ENCODE data around the gene MPPED1.

Gene MPPED1

DNA sequence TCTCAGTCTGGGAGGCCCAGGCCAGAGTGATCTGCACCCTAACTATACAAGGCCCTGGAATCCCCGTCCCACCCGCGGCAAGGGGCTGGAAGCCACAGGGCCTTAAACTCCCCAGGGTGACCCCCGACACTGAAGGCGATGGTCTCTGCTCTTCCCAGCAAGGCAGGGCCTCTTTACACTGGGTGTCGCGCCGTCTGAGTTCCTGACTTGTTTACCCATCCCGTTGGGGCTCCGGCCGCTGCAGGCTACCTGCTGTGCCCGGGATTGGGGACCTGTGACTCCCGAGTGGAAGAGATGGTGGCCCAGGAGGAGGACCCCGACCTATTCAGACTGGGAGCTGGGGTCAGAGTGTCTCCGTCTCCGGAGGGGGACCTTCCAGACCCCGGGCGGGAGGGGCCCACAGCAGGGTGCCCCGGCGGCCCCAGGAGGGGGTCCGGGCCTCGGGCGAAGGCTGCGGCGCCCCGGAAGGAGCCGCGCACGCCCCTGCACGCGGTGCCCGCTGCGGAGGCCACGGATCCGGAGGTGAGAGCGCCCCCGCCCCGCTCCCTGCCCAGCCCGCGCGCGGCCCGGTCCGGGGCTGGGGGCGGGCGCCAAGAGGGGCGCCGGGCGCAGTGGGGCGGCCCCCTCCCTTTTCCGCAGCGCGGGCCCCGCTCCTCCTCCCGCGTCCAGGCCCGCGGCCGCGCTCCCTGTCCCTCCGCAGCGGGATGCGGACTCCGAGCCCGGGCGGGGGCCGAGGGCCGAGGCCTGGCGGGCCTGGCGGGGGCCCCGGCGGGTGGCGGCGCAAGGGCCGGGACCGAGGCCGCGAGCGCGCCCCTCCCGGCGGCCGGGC, 560 bp upstream of the MPPED1 start:
- no peak for DNase-seq

DNA sequence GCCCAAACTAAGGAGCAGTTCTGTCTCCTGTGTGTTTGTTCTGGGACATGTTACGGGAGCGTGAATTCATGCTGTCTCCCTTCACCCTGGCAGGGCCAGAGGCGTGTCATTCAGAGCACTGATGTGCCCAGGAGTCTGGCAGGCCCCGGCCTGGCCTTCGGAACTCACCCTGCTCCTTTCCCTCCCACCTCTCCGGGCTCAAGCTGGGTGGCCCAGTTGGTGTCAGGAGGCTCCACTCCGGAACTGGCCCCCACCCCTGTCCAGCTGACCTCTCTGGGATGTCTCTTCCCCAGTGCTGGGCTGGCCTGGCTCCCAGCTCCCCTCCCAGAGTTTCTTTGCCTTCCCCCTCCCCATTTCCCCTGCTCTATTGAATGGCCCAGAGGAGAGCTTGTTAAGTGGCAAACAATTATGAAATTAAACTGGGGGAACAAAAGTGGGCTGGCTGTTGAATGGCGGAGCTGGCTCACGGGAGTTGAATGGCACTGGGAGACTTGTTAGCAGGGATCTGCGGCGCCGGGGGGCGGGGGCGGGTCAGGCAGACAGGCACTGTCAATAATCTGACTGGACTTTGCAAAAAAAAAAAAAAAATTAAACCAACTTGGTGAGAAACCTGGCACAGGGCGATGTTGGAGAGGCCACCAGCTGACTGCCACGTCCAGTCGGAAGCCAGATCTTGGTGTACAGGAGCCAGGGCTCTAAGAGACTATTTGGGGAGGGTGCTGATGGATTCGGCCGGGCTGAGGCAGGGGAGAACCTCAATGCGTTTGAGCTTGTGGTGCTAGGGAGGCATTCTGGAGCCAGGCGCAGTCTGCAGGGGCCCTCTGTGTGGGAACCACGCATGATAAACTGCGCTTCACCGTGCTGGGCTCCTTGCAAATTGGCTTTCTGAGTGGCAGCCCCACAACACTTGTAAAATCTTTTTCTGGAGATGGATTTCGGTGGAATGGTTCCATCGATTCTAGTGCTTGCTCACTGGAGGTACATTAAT, 1.3 kb downstream of the MPPED1 start:
- no peak for DNase-seq

DNA sequence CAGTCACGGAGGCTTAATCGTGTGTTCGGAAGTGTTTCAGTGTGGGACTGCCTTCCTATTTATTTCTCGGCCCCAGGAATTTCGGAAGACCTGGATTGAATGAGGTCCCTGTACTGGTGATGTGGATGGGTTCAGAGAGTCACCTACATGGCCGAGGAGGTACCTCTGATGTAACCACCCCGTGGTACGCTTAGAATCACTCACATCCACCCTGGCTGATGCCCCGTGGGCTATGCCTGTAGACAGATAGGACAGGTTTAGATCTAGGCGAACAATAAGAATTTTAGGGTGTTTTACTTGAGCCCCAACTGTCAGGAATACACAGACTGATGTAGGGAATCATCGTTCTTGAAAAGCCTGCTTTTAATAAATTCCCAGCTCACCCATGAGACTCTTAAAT, 2.0 kb downstream of the MPPED1 start:
- no peak for DNase-seq

DNA sequence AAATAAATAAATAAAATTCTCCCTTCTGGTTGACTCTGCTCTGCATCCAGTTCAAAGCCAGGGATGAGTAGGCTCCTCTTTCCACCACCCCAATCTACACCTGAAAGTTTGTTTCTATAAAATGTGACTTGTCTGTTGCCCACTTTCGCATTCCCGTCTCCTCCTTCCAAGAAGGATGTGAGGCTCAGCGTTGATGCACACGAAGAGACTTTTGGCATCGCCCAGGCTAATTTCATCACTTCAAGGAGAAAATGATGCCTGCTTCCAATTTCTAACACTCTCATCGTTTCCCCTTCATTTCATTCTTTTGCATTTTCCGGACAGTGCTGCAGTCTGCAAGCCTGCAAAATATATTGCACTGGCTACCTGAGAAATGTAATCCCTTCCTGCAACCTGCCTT, 3.9 kb downstream of the MPPED1 start:
- no peak for DNase-seq

DNA sequence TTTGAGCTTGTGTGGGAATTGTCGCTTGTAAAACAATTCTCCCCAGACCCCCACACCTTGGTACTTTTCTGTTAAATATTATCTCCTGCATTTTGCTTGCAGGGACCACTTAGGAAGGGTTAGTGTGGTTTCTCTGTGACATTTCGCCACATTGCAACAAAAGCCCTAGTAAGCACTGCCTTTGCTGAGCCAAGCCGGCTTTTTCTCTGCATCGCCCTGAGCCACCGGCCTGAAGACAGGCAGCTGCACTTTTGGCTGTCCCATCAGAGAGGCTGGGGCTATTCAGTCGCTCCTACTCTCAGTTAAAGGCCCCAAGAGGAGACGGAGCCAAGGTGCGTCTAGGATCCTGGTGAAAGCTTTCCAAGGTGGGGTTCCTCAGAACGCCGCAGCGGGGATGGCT, 5.7 kb downstream of the MPPED1 start:
- no peak for DNase-seq

DNA sequence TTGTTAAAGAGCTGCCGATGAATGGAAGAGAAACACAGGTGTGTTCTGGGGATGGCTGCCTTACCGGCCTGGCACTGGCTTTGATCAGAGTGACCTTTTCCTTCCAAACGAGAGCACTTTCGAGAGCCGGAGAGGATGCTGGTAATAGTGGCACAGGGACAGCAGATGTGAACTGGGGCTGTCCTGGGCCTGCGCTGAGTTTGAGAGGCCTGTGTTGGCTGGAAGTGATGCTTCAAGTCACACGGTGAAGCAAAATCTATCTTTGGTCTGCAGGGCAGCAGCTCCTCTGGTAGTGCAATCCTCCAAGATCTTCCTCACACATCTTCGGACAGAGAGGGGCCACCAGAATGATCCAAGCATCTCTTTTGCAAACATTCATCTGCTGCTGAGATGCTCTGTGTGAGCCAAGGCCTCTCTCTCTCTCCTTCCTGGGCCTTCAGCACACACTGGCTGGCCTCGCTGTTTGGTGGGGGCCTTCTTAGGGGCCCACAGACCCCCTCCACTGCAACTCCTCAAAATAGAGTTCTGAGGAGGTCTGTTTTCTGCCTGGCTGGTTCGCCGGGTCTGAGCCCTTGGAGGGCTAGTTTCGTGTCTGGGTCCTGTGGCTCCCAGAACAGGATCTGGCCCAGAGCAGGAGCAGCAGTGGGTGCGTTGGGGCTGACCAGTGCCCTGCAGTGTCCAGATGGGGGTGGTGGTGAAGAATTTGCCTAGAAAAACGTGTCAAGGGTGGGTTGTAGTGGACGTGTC, 6.4 kb downstream of the MPPED1 start:
- no peak for DNase-seq

DNA sequence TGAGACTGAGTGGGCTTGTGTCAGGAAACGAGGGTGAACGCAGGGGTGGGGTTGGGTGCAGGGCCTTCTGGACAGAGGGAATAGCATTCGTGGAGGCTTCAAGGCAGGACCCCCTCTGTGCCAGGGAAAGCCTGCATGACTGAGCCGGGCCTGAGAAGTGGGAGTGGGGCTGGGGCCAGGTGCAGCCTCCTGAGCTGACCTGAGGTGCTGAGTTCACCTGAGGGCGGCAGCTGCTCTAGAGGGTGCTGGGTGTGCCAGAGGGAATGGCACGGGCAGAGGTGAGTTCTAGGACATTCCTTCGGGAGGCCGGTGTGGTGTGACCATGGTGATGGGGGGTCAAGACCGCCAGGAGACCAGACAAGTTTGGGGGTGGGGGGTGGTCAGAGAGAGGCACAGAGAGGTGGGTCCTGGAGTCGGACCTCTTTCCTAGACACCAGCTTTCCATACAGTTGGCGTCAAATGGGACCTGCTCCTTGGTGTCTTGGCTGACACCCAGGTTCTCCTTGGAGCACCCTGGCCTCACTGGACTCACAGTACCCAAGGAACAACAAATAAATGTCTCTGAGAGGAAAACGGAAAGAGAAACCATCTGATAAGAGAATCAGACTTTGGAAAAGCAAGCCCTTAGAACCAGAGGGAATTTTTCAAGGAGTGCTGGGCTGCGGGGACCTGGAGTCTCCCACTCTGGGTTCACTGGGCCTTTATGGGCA, 7.7 kb downstream of the MPPED1 start:
- no peak for DNase-seq

DNA sequence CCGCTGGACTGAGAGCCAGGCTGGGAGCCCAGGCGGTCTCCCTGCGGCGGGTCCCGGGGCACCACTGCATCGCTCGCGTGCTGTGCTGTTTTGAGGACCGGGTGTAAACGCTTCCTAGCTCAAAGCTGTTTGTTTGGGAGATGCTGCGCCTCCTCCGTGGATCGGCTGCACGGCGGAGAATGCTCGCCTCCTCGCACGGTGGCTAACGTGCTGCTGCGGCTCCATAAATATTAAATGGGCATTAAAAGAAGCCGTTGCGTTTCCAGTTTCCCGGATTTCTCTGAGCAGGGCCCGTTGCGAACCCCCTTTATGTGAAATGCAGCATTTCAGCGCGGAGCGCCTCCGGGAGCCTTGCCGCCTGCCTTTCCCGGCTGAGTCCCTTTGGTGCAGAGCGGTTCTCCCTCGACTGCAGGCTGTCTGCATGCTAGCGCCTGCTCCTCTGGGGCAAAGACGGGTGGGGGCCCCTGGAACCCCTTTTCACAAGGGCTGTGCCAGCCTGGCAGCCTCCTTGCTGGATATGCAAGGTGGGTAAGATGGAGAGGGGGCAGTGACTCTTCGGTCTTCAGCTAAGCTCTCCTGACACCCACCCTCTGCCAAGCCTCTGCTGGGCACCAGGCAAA, 9.3 kb downstream of the MPPED1 start:
- DNase-seq = no peak

DNA sequence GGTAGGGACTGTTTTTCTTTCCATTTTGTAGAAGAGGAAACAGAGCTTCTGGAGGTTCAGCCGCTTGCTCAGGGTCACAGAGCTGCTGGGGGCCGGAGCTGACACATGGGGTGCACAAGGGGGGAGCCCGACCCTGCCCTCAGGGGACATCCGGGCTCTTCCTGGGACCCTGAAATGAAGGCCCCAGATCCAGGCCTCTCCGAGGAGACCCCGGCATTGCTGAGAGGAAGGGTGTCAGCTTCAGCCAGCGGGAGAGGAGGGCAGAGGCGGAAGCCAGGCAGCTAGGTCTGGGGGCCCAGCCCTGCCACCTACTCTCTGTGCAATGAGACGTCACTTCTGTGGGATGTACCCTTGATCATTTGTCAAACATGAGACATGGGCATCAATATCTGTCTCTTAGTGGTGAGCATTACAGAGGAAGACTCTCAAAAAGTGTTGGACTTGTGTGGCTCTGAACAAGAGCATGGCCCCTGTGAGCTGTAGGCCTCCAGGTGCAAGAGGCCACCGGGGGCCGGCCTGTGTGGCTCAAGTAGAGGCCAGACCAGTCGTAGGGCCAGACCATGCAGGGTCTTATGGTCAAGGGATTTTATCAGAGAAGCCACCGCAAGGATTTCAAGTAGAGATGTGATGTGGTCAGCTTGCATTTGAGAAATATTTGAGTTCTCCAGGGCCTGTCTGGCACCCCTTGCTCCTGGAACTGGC, 10.3 kb downstream of the MPPED1 start:
- no peak for DNase-seq

DNA sequence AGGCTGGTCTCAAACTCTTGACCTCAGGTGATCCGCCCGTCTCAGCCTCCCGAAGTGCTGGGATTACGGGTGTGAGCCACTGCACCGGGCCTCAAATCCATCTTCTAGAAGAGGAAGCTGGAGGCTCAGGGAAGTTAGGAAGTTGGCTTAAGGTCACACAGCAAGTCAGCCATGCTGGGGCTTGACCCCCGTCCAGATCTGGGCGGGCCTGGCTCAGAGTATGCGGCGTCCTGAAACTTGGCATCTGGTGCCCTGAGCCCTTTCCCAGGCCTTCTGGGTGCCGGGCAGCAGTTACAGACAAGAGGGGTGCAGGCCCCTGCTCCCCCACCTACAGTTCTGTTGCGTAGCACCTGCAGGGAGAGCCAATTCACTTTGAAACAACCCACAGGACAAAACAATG, 11.2 kb downstream of the MPPED1 start:
- no peak for DNase-seq

DNA sequence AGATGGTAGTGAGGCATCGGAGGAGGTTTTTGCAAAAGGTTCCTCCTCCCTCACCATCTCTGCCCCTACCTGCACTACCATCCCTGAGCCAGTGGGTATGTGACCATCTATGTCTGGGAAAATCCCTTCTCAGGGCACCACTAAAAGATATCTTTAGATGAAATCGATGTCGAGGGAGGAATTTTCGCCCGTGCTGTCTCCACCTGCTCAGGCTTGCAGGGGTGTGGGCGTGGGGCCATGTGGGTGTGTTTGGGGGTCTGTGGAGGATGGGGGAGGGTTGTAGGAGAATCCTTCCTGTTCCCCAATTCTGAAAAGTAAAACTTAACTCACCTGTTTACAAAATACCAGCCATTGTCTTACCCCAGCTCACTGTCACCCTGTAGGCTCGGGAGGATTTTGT, 12.4 kb downstream of the MPPED1 start:
- DNase-seq = no peak

DNA sequence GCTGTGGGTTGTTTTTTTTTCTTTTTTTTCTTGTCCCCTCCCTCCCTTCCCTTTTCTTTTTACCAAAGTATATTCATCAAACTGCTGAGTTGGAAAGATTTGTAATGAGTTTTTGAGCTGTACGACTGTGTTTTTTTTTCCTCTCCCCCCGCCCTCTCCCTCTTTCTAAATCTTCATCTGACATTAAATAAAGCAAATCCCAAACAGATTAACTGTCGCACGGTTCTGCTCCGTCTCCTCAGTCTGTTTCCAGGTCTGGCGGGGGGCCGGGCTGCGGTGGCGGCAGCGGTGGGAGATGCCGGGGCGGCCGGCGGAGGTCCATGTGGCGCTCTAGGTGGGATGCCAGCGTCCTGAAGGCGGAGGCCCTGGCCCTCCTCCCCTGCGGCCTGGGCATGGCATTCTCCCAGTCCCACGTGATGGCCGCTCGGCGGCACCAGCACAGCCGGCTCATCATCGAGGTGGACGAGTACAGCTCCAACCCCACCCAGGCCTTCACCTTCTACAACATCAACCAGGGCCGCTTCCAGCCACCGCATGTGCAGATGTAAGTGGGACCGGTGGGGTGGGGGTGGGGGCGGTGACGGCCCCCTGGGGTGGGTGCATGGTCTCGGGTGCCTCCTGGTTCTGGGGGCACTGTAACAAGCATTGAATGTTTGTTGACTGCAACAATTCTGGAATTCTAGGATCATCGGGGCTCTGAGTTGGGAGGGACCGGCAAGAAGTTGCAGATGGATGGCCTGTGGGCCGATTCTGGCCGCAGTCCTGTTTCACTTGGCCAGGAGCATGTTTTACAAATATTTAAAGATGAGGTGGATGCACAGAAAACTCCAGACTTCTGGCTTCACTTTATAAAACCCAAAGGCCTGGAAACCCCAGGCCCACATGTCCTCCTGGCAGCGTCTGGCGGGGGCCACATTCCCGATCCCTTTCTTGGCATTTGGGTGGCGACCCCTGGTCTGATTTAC, 13.1 kb downstream of the MPPED1 start:
- DNase-seq = no peak

DNA sequence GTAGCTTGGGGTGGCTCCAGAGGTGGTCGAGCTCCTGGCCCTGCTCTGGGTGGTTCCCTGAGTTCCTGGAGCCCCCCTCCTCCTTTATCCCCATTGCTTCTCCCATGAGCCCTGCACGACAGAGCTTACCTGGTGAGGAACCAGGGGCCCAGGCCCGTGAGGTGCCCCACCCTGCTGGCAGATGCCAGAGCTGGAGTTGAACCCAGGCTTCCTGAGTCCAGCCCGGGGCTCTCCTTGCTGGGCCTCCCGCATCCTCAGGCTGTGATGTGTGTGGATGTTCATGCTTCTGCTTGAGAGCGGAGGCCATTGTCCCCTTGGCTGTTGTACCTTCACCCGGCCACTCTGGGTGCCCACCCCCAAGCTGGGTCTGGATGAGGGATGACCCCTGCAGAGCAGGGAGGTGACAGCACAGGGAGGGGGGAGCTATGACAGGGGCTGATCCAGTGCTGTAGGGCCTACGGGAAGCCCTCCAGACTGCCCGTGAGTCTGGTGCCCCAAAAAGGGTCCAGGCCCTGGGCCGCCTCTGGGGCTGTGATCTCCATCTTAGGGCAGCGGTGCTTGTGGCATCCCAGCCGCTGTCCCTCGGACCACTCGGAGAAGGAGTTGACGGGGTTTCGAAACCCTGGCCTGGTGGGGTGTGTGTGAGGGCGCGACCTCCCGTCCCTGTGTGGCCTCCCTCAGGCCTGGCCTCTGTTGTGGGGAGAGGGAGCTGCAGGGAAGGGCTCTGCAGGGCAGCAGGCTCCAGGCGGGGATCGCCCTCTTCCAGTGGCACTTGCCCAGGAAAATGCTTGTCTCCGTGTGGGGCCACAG, 14.4 kb downstream of the MPPED1 start:
- DNase-seq = no peak

DNA sequence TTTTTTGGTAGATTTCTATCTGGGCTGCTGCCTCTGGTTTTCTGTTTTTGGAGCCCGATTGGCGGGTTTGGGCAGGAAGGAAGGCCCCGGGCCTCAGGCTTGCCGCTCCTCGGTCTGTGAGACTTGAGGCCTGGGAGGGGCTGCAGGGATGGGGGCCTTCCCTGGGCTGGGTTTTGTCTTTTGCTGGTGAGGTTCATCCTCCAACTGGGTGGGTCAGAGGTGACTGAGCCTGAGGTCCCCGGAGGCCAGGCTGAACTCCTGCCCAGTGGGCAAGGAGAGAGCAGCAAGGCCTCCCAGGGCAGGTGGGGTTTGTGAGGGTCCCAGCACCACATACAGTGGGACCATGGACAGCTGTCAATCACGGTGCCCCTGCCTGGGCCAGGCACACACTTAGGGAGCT, 15.0 kb downstream of the MPPED1 start:
- no peak for DNase-seq

DNA sequence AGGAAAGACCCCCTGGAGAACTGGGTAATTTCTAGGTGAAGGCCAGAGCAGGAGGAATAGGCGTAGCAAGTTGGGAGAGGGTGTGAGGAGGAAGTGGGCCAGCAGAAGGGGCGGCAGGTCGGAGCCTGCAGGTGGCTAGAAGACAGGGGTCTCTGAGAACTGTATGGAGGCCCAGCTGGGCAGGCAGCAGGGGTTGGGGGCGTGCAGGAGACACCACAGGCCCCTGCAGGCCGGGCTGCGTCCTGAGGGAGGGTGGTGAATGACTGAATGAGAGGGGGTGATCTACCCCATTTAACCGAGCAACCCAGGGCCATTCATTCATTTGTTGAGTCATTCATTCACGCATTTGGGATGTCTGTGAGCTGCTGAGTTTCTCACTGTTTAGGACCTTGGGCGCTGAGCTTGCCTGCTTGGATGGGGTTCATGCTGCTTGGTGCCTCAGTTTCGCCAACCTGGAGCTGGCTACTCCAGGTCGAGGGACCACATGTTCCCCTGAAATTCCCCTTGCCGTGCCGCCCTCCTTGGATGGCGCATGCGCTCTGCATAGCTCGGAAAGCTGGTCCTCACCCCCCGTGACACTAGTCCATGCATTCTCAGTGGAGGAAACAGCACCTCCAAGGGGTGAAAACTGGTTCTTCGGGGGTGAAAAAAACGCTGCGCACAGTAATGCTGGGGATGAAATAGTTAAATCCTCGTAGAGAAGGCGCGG, 15.6 kb downstream of the MPPED1 start:
- no peak for DNase-seq

DNA sequence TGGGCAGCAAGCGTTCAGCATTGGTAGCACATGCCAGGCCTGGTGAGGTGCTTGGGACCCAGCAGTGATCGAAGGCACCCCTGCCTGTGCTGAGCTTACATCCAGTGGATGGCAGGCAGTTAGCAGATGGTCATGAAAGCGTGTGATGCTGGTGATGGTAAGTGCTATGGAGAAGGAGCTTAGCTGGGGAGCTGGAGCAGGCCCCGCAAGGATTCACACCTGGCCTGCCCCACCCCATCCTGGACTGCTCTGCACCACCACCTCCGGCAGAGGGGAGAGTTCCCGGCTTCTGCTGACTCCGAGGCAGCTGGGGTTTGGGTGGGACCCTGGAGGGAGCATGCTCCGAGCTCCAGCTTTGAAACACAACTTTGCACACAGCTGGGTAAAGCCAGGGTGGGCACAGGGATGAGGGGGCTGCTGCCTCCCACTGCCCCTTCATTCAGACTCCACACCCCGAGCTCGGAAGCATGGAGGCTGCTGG, 16.2 kb downstream of the MPPED1 start:
- no peak for DNase-seq

DNA sequence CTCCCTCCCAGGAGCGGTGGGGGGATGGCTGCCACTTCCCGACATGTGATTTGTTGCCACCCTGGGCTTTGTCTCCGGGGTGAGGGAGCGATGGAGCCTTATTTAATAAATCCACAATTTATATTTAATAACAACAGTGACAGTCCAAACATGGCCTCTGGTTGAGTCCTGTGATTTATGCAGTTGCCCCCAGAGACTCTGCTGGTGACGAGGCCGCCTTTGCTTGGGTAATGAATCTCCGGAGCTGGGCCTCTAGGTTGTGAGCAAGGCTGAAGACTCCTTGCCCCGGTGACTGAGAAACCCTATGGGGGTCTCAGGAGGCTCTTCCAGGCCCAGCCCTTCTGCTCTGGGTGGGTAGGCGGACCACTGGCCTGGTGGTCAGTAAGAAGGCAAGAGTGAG, 16.7 kb downstream of the MPPED1 start:
- DNase-seq = no peak

DNA sequence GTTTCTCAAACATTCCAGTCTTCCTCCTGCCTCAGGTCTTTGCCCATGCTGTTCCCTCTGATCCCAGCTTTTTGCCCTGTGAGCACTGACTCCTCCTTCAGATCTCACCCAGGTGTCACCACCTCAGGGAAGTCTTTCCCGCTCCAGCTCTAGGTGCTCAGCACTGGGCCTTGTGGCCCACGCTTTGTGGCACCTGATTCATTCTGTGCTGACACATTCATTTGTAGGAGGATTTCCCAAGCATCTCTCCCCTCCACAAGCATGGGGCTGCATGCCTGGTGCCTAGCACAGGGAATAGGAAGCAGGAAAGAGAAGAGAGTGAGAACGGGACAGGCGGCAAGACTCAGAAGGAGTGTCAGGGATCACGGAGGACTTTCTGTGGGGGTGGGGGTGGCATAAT, 17.6 kb downstream of the MPPED1 start:
- no peak for DNase-seq
